HepG2 (cell line): ENCODE data around the gene SRGAP3. TPM values are rescaled to one million over a fixed set of nuclear protein-coding genes. Genes with fewer than 3 reads are reported as not detected.

ENCODE experiments used
- ATAC-seq: fragments of 200-7000 bp; cut with Tn5 transposase; 3 replicates; pipeline ENCODE4 v1.9.1; 2020; ENCODE audit warnings: mild to moderate bottlenecking, moderate library complexity
- BruUV-seq: library from RNA; stranded (reverse); fragments of 400-500 nt; replicated peaks from 2 replicates; lab custom pipeline; 2021; lab: Mats Ljungman, UMichigan
- CTCF ChIA-PET: fragments of 300-600 bp; formaldehyde crosslinking; extraction: SDS; loops from one replicate; lab custom pipeline; 2021; ENCODE audit warnings: low total read pairs, inconsistent platforms, low intra/inter-chr PET ratio; lab: Yijun Ruan, JAX
- POLR2A ChIA-PET: fragments of 350-600 bp; sonication (Branson Sonifier 250); formaldehyde crosslinking; loops from one replicate; lab custom pipeline; 2020; ENCODE audit warnings: antibody characterized with exemption, inconsistent platforms; lab: Yijun Ruan, JAX
- DNase-seq: peaks from one replicate; pipeline ENCODE4 v3.0.0-alpha.2; 2015; ENCODE audit warnings: low spot score
- FAIRE-seq: peaks from 3 replicates; lab custom pipeline; 2011; peaks lifted over from hg19 to GRCh38; lab: Jason Lieb, UNC
- H2AFZ ChIP-seq: one replicate; pipeline ENCODE4 v1.6.1; 2011; ENCODE audit warnings: low read length, inconsistent platforms
- H3K27ac ChIP-seq: fragments of 300-600 bp; 3 replicates; pipeline ENCODE4 v1.8.0; 2011; ENCODE audit warnings: mixed run types, mild to moderate bottlenecking, mixed read lengths, low read length, inconsistent platforms; ENCODE audit not compliant: insufficient read depth; ENCODE audit errors: extremely low read length
- H3K27me3 ChIP-seq, 2 experiments: fragments of 200-600 bp in 1 of 2; 2 replicates in 1 of 2; 3 replicates in 1 of 2; pipeline versions ENCODE4 v1.6.0 to v1.8.0; 2011; ENCODE audit warnings: low read length in 2 of 2, mild to moderate bottlenecking in 2 of 2, moderate library complexity in 2 of 2, inconsistent platforms in 1 of 2; ENCODE audit not compliant: insufficient read depth in 2 of 2, control insufficient read depth in 1 of 2
- H3K36me3 ChIP-seq, 2 experiments: fragments of 200-600 bp in 1 of 2; replicated peaks in 1 of 2; 2 replicates in 1 of 2; 3 replicates in 1 of 2; pipeline versions ENCODE4 v1.5.1 to v1.8.0; 2011; ENCODE audit warnings: low read length in 2 of 2, inconsistent platforms in 1 of 2; ENCODE audit not compliant: insufficient read depth in 2 of 2, control insufficient read depth in 1 of 2
- H3K4me1 ChIP-seq: 2 replicates; pipeline ENCODE4 v1.5.1; 2012; ENCODE audit warnings: low read length, inconsistent platforms; ENCODE audit not compliant: insufficient read depth
- H3K4me2 ChIP-seq: 2 replicates; pipeline ENCODE4 v1.6.0; 2011; ENCODE audit warnings: low read depth, low read length, inconsistent platforms
- H3K4me3 ChIP-seq, 3 experiments: fragments of 200-600 bp in 1 of 3; sonication (generic), shearing (Covaris generic) in 1 of 3; replicated peaks in 1 of 3; 2 replicates each; pipeline ENCODE4 v1.5.1; 2011 to 2016; ENCODE audit warnings: low read length in 3 of 3, inconsistent platforms in 2 of 3, low read depth in 2 of 3, mild to moderate bottlenecking in 2 of 3, control low read depth in 1 of 3, mixed read lengths in 1 of 3; ENCODE audit not compliant: insufficient read depth in 1 of 3
- H3K79me2 ChIP-seq: one replicate; pipeline ENCODE4 v1.6.1; 2011; ENCODE audit warnings: low read length, inconsistent platforms; ENCODE audit not compliant: insufficient read depth
- H3K9ac ChIP-seq: 2 replicates; pipeline ENCODE4 v1.6.0; 2011; ENCODE audit warnings: mild to moderate bottlenecking, low read depth, low read length, inconsistent platforms; ENCODE audit not compliant: insufficient read depth
- H3K9me3 ChIP-seq: 2 replicates; pipeline ENCODE4 v1.5.1; 2012; ENCODE audit warnings: mild to moderate bottlenecking, low read length
- H4K20me1 ChIP-seq: 2 replicates; pipeline ENCODE4 v1.6.0; 2011; ENCODE audit warnings: inconsistent platforms, mild to moderate bottlenecking, low read length, moderate library complexity; ENCODE audit not compliant: insufficient read depth
- ARID2 ChIP-seq: sonication (generic); formaldehyde crosslinking; IDR thresholded peaks from 2 replicates; pipeline ENCODE4 v1.8.1; 2022; ENCODE audit warnings: mild to moderate bottlenecking, missing genetic modification reagents, borderline replicate concordance
- GABPA ChIP-seq, 2 experiments: IDR thresholded peaks; 2 replicates each; pipeline ENCODE4 v1.6.1; 2011 to 2016; ENCODE audit warnings: low read depth in 2 of 2, low read length in 1 of 2, missing biosample characterization in 1 of 2, missing genetic modification characterization in 1 of 2
- JDP2 ChIP-seq: sonication (generic); formaldehyde crosslinking; IDR thresholded peaks from 2 replicates; pipeline ENCODE4 v1.8.1; 2022; ENCODE audit warnings: missing genetic modification reagents, borderline replicate concordance
- RAD51 ChIP-seq: fragments of 450-650 bp; IDR thresholded peaks from 2 replicates; pipeline ENCODE4 v1.6.1; 2016; ENCODE audit warnings: borderline replicate concordance
- RBFOX2 ChIP-seq: fragments of 200-400 bp; formaldehyde crosslinking; IDR thresholded peaks from 2 replicates; pipeline ENCODE4 v1.6.1; 2017; ENCODE audit warnings: low read depth, mild to moderate bottlenecking, low read length
- SIX4 ChIP-seq: sonication (generic); formaldehyde crosslinking; IDR thresholded peaks from 2 replicates; pipeline ENCODE4 v1.4.0; 2020; ENCODE audit warnings: missing genetic modification reagents
- ZNF20 ChIP-seq: sonication (generic); formaldehyde crosslinking; IDR thresholded peaks from 2 replicates; pipeline ENCODE4 v1.4.0; 2020; ENCODE audit warnings: mild to moderate bottlenecking, moderate library complexity, missing genetic modification reagents
- ZNF484 ChIP-seq: sonication (generic); formaldehyde crosslinking; IDR thresholded peaks from 2 replicates; pipeline ENCODE4 v1.5.1; 2020; ENCODE audit warnings: mild to moderate bottlenecking, low read depth, missing genetic modification reagents, borderline replicate concordance
- ZNF564 ChIP-seq: sonication (generic); formaldehyde crosslinking; IDR thresholded peaks from 2 replicates; pipeline ENCODE4 v1.8.1; 2023; ENCODE audit warnings: mild to moderate bottlenecking, missing genetic modification reagents
- ZNF766 ChIP-seq: sonication (generic); formaldehyde crosslinking; IDR thresholded peaks from 2 replicates; pipeline ENCODE4 v1.5.0; 2020; ENCODE audit warnings: missing genetic modification reagents, borderline replicate concordance
- WGBS: methylation state at CpG from one replicate; pipeline ENCODE4 v1.1.6; 2017; ENCODE audit warnings: low lambda C conversion rate; 5-methylcytosine and 5-hydroxymethylcytosine counted together
- in situ Hi-C: cut with HindIII; loops from 2 replicates; pipeline ENCODE4 v1.10.0; 2017; ENCODE audit warnings: low pct_unique_long_range_greater_than_20kb; ENCODE audit not compliant: extremely low pct_ligation_motif_present
- intact Hi-C: fragments of 100-400 bp; cut with micrococcal nuclease; formaldehyde crosslinking; loops from one replicate; pipeline ENCODE4 v1.10.0; 2022; ENCODE audit not compliant: unreplicated experiment
- polyA plus RNA-seq, 8 experiments: library from polyadenylated mRNA; depleted of rRNA in 3 of 8; stranded (reverse) in 7 of 8; unstranded in 1 of 8; fragments of >200 nt; fragmentation: Illumina TruSeq in 4 of 8; extraction: Trizol in 4 of 8; gene quantifications; 2 replicates each; pipeline versions ENCODE4 v1.2.1 to v1.2.3, GENCODE V29; 2011 to 2016; ENCODE audit warnings: low read depth in 4 of 8, missing spikeins in 1 of 8, mixed read lengths in 1 of 8; ENCODE audit not compliant: insufficient read depth in 1 of 8
- total RNA-seq, 5 experiments: library from RNA; depleted of rRNA; stranded (reverse); fragments of >200 nt; fragmentation: Illumina TruSeq; extraction: Trizol; gene quantifications; 2 replicates each; pipeline ENCODE4 v1.2.3, GENCODE V29; 2016; ENCODE audit warnings: low read depth in 1 of 5
- TF ChIP-seq, protein P1 (sequence below): sonication (generic); formaldehyde crosslinking; IDR thresholded peaks from 2 replicates; pipeline ENCODE4 v1.5.1; 2020; ENCODE audit warnings: mild to moderate bottlenecking, missing genetic modification reagents, borderline replicate concordance
- TF ChIP-seq, protein P2 (sequence below): sonication (generic); formaldehyde crosslinking; IDR thresholded peaks from 2 replicates; pipeline ENCODE4 v1.4.0; 2020; ENCODE audit warnings: mild to moderate bottlenecking, missing genetic modification reagents

SRGAP3 gene
- total and polyA plus RNA-seq, 2 of the 13 experiments (the other 11 are each of a cell fraction or from before 2014, with no cell fraction given): 1.2 to 1.4 TPM

GRCh38 chr3:8979262-8979661 lies 270.2 kb downstream of the SRGAP3 start:
- no peak overlapping the region for H2AFZ ChIP-seq
- TF ChIP-seq ZNF564 (CRISPR knock-in tag) (peak; percentile 99), GABPA (IDR thresholded peaks at IDR 0.05; ENCODE audit: low read depth, low read length) (no peak), GABPA (CRISPR knock-in tag; IDR thresholded peaks at IDR 0.05; ENCODE audit: low read depth) (no peak)
- in situ Hi-C loops: no loop called here
- H3K9ac ChIP-seq: no peak overlapping the region
- H3K27ac ChIP-seq: no peak overlapping the region
- H3K36me3 ChIP-seq: no peaks in the 10 kb centered on the region
- ATAC-seq (no peak), FAIRE-seq (no peak), DNase-seq (no peak)
- intact Hi-C loops: no loop called here
- H3K4me1 ChIP-seq: peaks cover 43% of the 10 kb centered on the region
- H3K27me3 ChIP-seq: peaks cover 0 to 6% of the 10 kb centered on the region in 2 experiments; a peak in 1 of 5 replicates
- no peaks in the 10 kb centered on the region for H4K20me1 ChIP-seq
- no peak overlapping the region for H3K4me3 ChIP-seq
- H3K4me2 ChIP-seq: no peak overlapping the region
- no TSS peak for BruUV-seq
- no peaks in the 10 kb centered on the region for H3K79me2 ChIP-seq
- H3K9me3 ChIP-seq: peaks cover 13% of the 10 kb centered on the region
- CTCF ChIA-PET: no interaction called here
- 88% methylated on average over 1 of the region's 1 CpG for WGBS
- POLR2A ChIA-PET: no interaction called here

DNA sequence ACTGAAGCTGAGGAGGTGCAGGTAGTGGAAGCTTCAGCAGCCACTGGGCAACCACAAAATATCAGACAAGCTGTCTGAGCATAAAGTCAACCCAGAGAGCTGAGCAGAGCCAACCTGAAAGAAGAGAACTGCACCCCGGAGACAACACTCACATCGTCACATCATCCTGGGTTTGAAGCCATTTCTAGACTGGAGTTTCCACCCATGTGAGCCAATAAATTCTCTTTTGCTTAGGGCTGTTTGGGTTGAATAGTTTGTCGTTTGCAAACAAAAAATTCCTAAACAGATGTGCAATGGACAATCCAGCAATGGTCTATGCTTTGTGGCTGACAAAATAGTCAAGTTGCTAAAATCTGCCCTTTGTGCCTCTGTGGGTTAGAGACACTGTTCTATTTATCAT lies 270.9 kb downstream of the SRGAP3 start:
- ChIA-PET CTCF (no interaction called here), POLR2A (no interaction called here)
- no peak for DNase-seq
- no peak for ATAC-seq
- Histone ChIP-seq H3K27me3 (peaks cover 0 to 6% of the 10 kb centered on the region in 2 experiments; a peak in 1 of 5 replicates), H3K4me3 (no peak overlapping the region), H3K36me3 (no peaks in the 10 kb centered on the region), H3K27ac (no peak overlapping the region), H3K9me3 (peaks cover 13% of the 10 kb centered on the region), H3K79me2 (no peaks in the 10 kb centered on the region), H3K9ac (no peak overlapping the region), H3K4me2 (no peak overlapping the region), H4K20me1 (no peaks in the 10 kb centered on the region), H2AFZ (no peak overlapping the region), H3K4me1 (peaks cover 36% of the 10 kb centered on the region)
- in situ Hi-C loops: no loop called here
- 8% methylated on average over 1 of the region's 3 CpGs for WGBS
- intact Hi-C loops: no loop called here
- no peak for FAIRE-seq
- no TSS peak for BruUV-seq
- TF ChIP-seq, protein P1, sequence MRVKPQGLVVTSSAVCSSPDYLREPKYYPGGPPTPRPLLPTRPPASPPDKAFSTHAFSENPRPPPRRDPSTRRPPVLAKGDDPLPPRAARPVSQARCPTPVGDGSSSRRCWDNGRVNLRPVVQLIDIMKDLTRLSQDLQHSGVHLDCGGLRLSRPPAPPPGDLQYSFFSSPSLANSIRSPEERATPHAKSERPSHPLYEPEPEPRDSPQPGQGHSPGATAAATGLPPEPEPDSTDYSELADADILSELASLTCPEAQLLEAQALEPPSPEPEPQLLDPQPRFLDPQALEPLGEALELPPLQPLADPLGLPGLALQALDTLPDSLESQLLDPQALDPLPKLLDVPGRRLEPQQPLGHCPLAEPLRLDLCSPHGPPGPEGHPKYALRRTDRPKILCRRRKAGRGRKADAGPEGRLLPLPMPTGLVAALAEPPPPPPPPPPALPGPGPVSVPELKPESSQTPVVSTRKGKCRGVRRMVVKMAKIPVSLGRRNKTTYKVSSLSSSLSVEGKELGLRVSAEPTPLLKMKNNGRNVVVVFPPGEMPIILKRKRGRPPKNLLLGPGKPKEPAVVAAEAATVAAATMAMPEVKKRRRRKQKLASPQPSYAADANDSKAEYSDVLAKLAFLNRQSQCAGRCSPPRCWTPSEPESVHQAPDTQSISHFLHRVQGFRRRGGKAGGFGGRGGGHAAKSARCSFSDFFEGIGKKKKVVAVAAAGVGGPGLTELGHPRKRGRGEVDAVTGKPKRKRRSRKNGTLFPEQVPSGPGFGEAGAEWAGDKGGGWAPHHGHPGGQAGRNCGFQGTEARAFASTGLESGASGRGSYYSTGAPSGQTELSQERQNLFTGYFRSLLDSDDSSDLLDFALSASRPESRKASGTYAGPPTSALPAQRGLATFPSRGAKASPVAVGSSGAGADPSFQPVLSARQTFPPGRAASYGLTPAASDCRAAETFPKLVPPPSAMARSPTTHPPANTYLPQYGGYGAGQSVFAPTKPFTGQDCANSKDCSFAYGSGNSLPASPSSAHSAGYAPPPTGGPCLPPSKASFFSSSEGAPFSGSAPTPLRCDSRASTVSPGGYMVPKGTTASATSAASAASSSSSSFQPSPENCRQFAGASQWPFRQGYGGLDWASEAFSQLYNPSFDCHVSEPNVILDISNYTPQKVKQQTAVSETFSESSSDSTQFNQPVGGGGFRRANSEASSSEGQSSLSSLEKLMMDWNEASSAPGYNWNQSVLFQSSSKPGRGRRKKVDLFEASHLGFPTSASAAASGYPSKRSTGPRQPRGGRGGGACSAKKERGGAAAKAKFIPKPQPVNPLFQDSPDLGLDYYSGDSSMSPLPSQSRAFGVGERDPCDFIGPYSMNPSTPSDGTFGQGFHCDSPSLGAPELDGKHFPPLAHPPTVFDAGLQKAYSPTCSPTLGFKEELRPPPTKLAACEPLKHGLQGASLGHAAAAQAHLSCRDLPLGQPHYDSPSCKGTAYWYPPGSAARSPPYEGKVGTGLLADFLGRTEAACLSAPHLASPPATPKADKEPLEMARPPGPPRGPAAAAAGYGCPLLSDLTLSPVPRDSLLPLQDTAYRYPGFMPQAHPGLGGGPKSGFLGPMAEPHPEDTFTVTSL (CRISPR knock-in tag): no peak
- TF ChIP-seq RBFOX2: no peak
- TF ChIP-seq ZNF20: no peak
- TF ChIP-seq, protein P2, sequence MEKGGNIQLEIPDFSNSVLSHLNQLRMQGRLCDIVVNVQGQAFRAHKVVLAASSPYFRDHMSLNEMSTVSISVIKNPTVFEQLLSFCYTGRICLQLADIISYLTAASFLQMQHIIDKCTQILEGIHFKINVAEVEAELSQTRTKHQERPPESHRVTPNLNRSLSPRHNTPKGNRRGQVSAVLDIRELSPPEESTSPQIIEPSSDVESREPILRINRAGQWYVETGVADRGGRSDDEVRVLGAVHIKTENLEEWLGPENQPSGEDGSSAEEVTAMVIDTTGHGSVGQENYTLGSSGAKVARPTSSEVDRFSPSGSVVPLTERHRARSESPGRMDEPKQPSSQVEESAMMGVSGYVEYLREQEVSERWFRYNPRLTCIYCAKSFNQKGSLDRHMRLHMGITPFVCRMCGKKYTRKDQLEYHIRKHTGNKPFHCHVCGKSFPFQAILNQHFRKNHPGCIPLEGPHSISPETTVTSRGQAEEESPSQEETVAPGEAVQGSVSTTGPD: no peak
- no peak for TF ChIP-seq ARID2 (CRISPR knock-in tag)
- TF ChIP-seq RAD51: no peak
- TF ChIP-seq ZNF484 (CRISPR knock-in tag): no peak
- TF ChIP-seq ZNF766 (CRISPR knock-in tag): no peak
- no peak for TF ChIP-seq JDP2
- no peak for TF ChIP-seq SIX4 (CRISPR knock-in tag)
